ENCODE measurements around the gene TPSB2. TPM values are rescaled to one million over a fixed set of nuclear protein-coding genes. Genes with fewer than 3 reads are reported as not detected.
"Not testable (repeated sequence)": the region's sequence is repeated elsewhere in the genome, so short reads cannot be mapped to it uniquely, and the experiment has no call there.

TPSB2 gene
- total RNA-seq, 1 donor from 2014 or later: not detected

- DNase-seq (ENCODE audit: low read depth in 2 of 2): no peak
These were observed 31.3 kb upstream of the TPSB2 start for GRCh38 chr16:1261131-1261892.

DNA sequence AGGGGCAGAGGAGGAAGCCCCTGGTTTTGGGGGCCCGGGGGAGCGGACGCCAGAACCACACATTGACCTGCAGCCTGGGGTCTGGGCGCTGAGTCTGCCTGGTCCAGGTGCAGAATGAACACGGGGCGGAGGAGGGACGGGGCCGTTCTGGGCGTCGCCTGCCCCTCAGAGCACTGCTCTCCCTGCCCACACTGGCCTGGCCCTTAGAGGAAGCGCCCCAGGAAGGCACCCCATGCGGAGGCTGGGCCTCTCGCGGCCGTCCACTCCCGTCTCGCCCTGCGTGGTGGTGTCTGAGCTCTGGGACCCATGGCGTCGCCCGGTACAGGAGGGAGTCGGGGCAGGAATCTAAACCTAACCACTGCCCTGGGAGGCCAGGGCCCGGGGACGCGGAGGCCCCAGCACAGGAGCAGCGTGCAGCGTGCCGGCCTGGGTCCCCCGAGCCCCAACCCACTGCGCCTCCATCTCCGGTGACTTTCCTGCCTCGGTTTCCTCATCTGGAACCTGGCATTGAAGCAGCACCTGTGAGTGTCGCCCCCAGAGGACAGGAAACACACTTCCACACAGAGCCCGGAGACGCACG is 30.2 kb upstream of the TPSB2 start:
- DNase-seq (ENCODE audit: low read depth in 2 of 2): no peak

GRCh38 chr16:1259760-1260068 is 29.7 kb upstream of the TPSB2 start:
- DNase-seq (ENCODE audit: low read depth in 2 of 2): no peak

DNA sequence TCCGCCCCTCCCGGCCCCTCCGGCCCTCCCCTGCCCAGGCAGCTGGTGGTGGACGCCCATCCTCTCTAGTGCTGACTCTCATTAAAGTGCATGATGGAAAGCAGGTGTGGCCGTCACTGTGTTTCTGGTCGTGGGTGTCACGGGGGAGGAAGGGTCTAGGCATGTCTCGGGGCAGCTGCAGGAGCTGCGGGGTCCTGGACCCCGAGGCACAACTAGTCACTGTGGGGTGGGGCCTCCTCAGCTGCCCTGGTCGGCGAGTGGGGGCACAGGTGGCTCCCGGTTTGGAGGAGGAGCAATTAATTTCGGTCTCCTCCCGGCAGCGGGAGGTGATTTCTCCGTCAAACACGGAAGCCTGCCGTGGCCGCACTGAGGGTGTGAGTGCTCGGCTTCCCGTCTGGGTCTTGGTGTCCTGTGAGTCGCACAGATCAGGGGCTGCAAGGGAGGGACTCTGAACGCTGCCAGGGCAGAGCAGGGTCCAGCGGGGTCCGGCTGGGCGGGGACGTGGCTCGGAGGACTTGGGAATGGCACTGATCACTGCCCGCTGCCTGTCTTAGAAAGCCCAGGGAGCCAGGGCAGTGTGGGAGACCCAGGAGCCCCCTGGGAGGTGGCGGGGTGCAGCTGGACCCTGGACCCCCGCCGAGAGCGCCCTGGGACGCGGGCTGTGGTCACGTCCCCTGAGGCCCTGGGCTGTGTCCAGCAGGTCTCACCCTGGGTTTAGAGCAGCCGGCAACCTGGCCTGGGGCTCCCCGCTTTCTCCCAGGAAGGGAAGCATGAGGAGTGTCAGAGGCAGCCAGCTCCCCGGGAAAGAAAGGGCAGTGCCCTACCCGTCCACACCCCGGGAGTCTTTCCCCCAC is 29.1 kb upstream of the TPSB2 start:
- no peak for DNase-seq (ENCODE audit: low read depth in 2 of 2)

GRCh38 chr16:1258225-1258600 is 28.2 kb upstream of the TPSB2 start:
- DNase-seq (ENCODE audit: low read depth in 2 of 2): no peak

DNA sequence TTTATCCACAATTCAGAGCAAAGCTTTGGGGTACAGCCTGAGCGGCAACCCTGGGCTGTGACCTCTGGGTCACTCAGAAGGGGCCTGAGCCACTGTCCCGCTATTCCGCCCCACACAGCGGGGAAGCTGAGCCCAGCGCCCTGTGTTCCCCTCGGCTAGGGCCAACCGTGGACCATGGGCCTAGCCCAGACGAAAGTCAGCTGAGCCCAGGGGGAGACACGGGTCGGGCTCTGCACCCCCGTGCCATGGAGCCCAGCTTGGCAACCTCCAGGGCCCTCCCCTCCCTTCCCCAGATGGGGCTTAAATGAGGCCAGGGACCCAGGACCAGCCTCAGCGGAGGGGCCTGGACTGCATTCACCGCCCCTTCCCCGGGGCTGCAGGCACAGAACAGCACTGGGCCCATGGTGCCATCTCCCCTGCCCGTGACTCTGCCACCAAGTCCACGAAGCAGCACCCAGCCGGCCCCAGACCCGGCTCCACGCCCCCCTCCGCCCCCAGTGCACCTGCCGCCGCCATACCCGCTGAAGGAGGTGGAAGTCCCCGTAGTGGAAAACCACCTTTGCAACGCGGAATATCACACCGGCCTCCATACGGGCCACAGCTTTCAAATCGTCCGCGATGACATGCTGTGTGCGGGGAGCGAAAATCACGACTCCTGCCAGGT is 27.7 kb upstream of the TPSB2 start:
- DNase-seq (ENCODE audit: low read depth in 2 of 2): no peak

GRCh38 chr16:1256874-1257322 is 26.9 kb upstream of the TPSB2 start:
- no peak for DNase-seq (ENCODE audit: low read depth in 2 of 2)

GRCh38 chr16:1256296-1256873 is 26.4 kb upstream of the TPSB2 start:
- not testable (repeated sequence) for DNase-seq (ENCODE audit: low read depth in 2 of 2)

DNA sequence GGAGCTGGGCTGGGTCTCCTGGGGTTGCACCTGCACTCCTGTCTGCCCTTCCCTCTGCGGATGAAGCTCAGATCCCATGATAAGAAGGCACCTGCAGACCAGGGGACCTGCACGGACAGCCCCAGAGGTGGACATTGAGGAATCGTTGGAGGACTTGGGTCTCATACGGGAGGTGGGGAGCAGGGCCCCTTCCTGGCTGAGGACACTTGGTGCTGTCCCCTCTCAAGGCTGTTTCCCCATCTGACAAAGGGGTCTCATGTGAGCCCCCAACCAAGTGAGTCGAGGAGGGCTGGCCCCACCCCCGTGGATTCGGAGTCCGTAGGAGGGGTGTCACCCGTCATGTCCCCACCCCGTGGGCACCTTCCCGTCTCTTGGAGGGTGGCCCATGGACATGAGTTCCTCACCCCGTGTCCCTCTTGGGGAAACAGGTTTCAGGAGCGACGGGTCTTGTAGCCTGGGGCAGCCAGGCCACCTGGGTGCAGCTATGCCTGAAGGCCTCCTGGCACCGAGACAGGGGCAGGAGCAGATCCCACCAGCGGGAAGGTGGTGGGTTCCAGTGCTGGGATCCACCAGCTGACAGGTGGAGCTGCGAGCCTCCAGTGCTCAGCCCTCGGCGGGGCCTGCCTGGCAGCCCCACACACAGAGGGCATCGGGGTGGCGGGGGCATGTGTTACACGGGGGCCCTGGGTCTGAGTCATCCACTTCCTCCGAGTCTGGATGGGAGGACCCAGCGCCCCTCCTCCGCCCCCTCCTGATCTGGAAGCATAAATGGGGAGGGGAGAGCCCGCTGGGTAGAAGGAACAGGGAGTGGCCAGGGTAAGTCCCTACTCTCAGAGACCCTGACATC is 25.5 kb upstream of the TPSB2 start, which contains the start of gene TPSD1:
TSS of gene TPSD1 (plus strand) at position 794 of the 847 bp plus-strand sequence. CDS start 212 bp downstream, outside the sequence.
- DNase-seq (ENCODE audit: low read depth in 2 of 2): not testable (repeated sequence)

DNA sequence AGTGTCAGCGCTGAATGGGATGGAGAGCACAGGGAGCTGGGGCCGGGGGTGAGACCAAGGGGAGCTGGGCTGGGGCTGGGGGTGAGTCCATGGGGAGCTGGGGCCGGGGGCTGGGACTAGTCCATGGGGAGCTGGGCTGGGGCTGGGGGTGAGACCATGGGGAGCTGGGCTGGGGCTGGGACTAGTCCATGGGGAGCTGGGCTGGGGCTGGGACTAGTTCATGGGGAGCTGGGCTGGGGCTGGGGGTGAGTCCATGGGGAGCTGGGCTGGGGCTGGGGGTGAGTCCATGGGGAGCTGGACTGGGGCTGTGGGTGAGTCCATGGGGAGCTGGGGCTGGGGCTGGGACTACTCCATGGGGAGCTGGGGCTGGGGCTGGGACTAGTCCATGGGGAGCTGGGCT is 24.8 kb upstream of the TPSB2 start:
- not testable (repeated sequence) for DNase-seq (ENCODE audit: low read depth in 2 of 2)

DNA sequence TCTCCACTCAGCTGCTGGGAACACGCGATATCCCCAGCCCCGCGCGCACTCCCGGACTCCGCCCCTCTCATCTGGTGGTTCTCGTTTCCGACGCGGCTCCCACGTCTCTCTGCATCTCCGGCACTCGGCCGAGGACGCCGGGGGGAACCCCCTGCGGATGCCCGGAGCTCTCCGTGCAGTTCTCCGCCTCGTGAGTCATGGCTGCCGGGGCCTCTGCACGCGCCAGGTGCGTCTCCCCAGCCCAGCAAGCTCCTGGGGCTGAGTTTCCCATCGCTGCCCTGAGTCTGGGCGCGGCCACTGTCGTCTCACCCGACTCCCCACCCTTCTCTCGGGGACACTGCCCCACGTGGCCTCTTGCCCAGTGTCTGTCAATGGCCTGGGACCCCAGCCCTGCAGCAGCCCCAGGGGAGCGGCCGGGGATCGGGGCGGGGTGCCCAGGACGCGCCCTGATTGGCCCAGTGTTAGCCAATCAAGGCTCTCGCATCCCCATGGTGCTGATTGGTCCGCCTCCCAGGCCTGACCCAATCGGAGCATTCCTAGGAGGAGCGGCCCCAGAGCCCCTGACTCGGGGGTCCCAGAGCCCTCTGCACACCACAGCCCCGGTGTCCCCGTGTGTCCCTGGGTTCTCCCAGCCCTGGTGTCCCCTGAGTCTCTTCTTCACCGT is 23.8 kb upstream of the TPSB2 start:
- DNase-seq (ENCODE audit: low read depth in 2 of 2): not testable (repeated sequence)

DNA sequence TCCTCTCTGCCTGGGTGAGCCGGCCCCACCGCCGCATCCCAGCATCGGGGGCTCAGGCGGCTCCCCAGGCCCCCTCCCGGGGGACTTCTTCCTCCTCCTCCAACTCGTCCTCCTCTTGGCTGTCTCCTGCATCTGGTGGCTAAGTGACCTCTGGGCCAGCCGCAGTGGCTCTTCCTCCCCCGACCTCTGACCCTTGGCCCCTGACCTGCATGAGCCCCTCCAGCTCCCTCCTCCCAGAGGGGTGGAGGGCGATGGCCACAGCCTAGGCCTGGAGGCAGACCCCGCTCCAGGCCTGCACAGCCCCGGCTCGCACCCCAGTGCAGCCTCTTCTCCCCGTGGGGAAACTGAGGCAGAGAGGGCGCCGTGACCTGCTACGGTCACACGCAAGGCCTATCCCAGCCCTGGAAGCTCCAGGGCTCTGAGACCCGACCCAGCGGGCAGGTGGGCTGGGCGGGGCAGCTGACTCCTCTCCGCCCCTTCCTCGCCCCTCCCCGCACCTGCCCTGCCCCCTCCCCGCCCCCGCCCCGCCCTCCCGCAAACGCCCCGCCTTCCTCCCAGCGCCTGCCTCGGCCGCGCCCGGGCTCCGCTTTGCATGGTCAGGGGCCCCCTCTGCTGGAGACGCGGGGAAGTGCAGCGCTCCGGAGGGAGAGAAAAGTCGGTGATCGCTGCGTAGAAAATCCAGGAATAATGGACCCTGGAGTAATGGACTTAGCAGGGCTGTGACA is 19.2 kb upstream of the TPSB2 start:
- not testable (repeated sequence) for DNase-seq (ENCODE audit: low read depth in 2 of 2)

DNA sequence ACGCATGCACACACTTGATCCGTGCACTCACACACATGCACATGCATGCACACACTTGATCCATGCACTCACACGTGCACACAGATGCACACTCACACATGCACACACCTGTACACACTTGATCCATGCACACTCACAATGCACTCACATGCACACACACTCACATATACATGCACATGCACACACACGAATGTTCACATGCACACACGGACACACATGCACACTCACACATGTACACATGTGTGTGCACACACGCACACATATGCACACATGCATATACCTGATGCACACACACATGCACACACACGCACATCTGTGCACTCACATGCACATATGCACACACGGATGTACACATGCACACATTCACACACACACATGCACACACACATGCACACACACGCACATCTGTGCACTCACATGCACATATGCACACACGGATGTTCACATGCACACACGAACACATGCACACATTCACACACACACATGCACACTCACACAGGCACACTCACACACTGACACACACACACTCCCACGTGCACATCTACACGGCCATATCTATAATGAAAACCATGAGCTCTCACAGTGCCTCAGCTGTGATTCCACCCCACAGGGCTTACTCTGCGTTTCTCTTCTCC is 18.0 kb upstream of the TPSB2 start:
- not testable (repeated sequence) for DNase-seq (ENCODE audit: low read depth in 2 of 2)

- DNase-seq (ENCODE audit: low read depth in 2 of 2): no peak
These were observed 15.6 kb upstream of the TPSB2 start for GRCh38 chr16:1245452-1246020.

- DNase-seq (ENCODE audit: low read depth in 2 of 2): no peak
These were observed 14.9 kb upstream of the TPSB2 start for GRCh38 chr16:1244881-1245280.

- not testable (repeated sequence) for DNase-seq (ENCODE audit: low read depth in 2 of 2)
These were observed 14.2 kb upstream of the TPSB2 start for GRCh38 chr16:1243907-1244850.

DNA sequence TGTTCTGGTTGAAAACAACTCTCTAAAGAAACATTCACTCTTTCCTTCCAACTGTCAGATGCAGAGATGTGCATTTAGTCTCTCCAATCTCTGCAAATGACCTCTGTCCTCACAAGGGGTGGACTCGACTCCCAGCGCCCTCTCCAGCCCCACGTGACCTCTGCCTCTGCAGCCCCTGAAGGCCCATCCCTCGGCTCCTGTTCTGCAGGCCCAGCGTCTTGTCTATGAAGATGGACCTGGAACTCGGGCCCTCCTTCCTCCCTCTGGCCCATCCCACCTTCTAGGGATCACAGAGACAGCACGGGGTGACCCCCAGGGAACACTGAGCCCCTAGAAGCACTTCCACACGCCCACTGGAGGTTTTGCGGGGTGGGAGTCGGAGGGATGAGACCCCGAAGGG is 13.4 kb upstream of the TPSB2 start:
- not testable (repeated sequence) for DNase-seq (ENCODE audit: low read depth in 2 of 2)
